Inferior parietal cortex (tissue), 1 donor: ENCODE results near the gene CASKIN2.

Experiments used
- DNase-seq: peaks from one replicate; pipeline ENCODE4 v3.0.0-alpha.2; 2016; ENCODE audit errors: extremely low spot score

Gene CASKIN2

GRCh38 chr17:75515496-75516254 is at the start of gene CASKIN2:
TSS of gene CASKIN2 (minus strand) at chr17:75515537. CDS start at chr17:75513804, 1,733 bp downstream.
- DNase-seq, result peak; percentile 86

- DNase-seq, result no peak
Observed at GRCh38 chr17:75565066-75565465, 49.7 kb upstream of the CASKIN2 start.

- DNase-seq, result no peak
Observed at GRCh38 chr17:75564195-75564594, 48.9 kb upstream of the CASKIN2 start.

GRCh38 chr17:75563063-75563758 is 47.9 kb upstream of the CASKIN2 start:
- DNase-seq, result no peak

- DNase-seq, result no peak
Observed at GRCh38 chr17:75561927-75562603, 46.7 kb upstream of the CASKIN2 start.

GRCh38 chr17:75559958-75560533 is 44.7 kb upstream of the CASKIN2 start:
- no peak for DNase-seq

- DNase-seq, result no peak
Observed at GRCh38 chr17:75558666-75559530, 43.6 kb upstream of the CASKIN2 start.

- DNase-seq, result no peak
Observed at GRCh38 chr17:75557852-75558665, 42.7 kb upstream of the CASKIN2 start.

GRCh38 chr17:75557075-75557851 is 41.9 kb upstream of the CASKIN2 start:
- DNase-seq, result peak; percentile 54

- no peak for DNase-seq
Observed at GRCh38 chr17:75555679-75556153, 40.4 kb upstream of the CASKIN2 start.

- no peak for DNase-seq
Observed at GRCh38 chr17:75553295-75554110, 38.2 kb upstream of the CASKIN2 start.

- no peak for DNase-seq
Observed at GRCh38 chr17:75552425-75553294, 37.3 kb upstream of the CASKIN2 start.

GRCh38 chr17:75551266-75551665 is 35.9 kb upstream of the CASKIN2 start:
- no peak for DNase-seq

GRCh38 chr17:75550139-75550465 is 34.8 kb upstream of the CASKIN2 start:
- DNase-seq, result no peak

GRCh38 chr17:75549246-75550138 is 34.2 kb upstream of the CASKIN2 start:
- no peak for DNase-seq

GRCh38 chr17:75548813-75549212 is 33.5 kb upstream of the CASKIN2 start:
- DNase-seq, result no peak

- no peak for DNase-seq
Observed at GRCh38 chr17:75547091-75547490, 31.8 kb upstream of the CASKIN2 start.
